HepG2 (cell line): ENCODE data around the gene SPATA25. TPM values are rescaled to one million over a fixed set of nuclear protein-coding genes. Genes with fewer than 3 reads are reported as not detected.

Experiments
- GLI4 ChIP-seq: sonication (generic); formaldehyde crosslinking; IDR thresholded peaks from 2 replicates; pipeline ENCODE4 v1.5.1; 2020; ENCODE audit warnings: missing genetic modification reagents, mild to moderate bottlenecking, moderate library complexity, borderline replicate concordance
- KDM3A ChIP-seq: IDR thresholded peaks from 2 replicates; pipeline ENCODE4 v1.6.1; 2018; ENCODE audit warnings: low read depth, missing compliant biosample characterization
- MYC ChIP-seq: sonication (generic); formaldehyde crosslinking; IDR thresholded peaks from 2 replicates; pipeline ENCODE4 v1.9.0; 2021; ENCODE audit warnings: missing genetic modification reagents, borderline replicate concordance
- NCOA5 ChIP-seq: sonication (generic); formaldehyde crosslinking; IDR thresholded peaks from 2 replicates; pipeline ENCODE4 v1.4.0; 2020; ENCODE audit warnings: missing genetic modification reagents
- PCBP1 ChIP-seq: fragments of 200-400 bp; formaldehyde crosslinking; IDR thresholded peaks from 2 replicates; pipeline ENCODE4 v1.6.1; 2017; ENCODE audit warnings: mild to moderate bottlenecking, low read depth, low read length, borderline replicate concordance
- ZFY ChIP-seq: sonication (generic); formaldehyde crosslinking; IDR thresholded peaks from 2 replicates; pipeline ENCODE4 v1.4.0; 2020; ENCODE audit warnings: missing genetic modification reagents
- ZKSCAN1 ChIP-seq: fragments of 150-350 bp; IDR thresholded peaks from 2 replicates; pipeline ENCODE4 v1.6.1; 2014; ENCODE audit warnings: low read length
- ZMAT3 ChIP-seq: sonication (generic); formaldehyde crosslinking; conservative IDR thresholded peaks from 2 replicates; pipeline ENCODE4 v1.7.0; 2021; ENCODE audit warnings: missing genetic modification reagents
- ZNF431 ChIP-seq: sonication (generic); formaldehyde crosslinking; IDR thresholded peaks from 2 replicates; pipeline ENCODE4 v1.9.0; 2022; ENCODE audit warnings: missing genetic modification reagents, low read depth, mild to moderate bottlenecking, borderline replicate concordance
- ZNF543 ChIP-seq: sonication (generic); formaldehyde crosslinking; IDR thresholded peaks from 2 replicates; pipeline ENCODE4 v1.4.0; 2020; ENCODE audit warnings: mild to moderate bottlenecking, missing genetic modification reagents
- ZNF547 ChIP-seq: sonication (generic); formaldehyde crosslinking; IDR thresholded peaks from 2 replicates; pipeline ENCODE4 v1.5.1; 2020; ENCODE audit warnings: mild to moderate bottlenecking, missing genetic modification reagents
- ZNF629 ChIP-seq: sonication (generic); formaldehyde crosslinking; conservative IDR thresholded peaks from 2 replicates; pipeline ENCODE4 v1.5.0; 2020; ENCODE audit warnings: missing genetic modification reagents
- ZNF737 ChIP-seq: sonication (generic); formaldehyde crosslinking; IDR thresholded peaks from 2 replicates; pipeline ENCODE4 v1.5.0; 2020; ENCODE audit warnings: missing genetic modification reagents, mild to moderate bottlenecking, borderline replicate concordance
- ZNF740 ChIP-seq: sonication (generic); formaldehyde crosslinking; IDR thresholded peaks from 2 replicates; pipeline ENCODE4 v1.4.0; 2020; ENCODE audit warnings: missing genetic modification reagents
- ZNF777 ChIP-seq: sonication (generic); formaldehyde crosslinking; IDR thresholded peaks from 2 replicates; pipeline ENCODE4 v1.4.0; 2020; ENCODE audit warnings: missing genetic modification reagents
- polyA plus RNA-seq, 8 experiments: library from polyadenylated mRNA; depleted of rRNA in 3 of 8; stranded (reverse) in 7 of 8; unstranded in 1 of 8; fragments of >200 nt; fragmentation: Illumina TruSeq in 4 of 8; extraction: Trizol in 4 of 8; gene quantifications; 2 replicates each; pipeline versions ENCODE4 v1.2.1 to v1.2.3, GENCODE V29; 2011 to 2016; ENCODE audit warnings: low read depth in 4 of 8, missing spikeins in 1 of 8, mixed read lengths in 1 of 8; ENCODE audit not compliant: insufficient read depth in 1 of 8
- total RNA-seq, 5 experiments: library from RNA; depleted of rRNA; stranded (reverse); fragments of >200 nt; fragmentation: Illumina TruSeq; extraction: Trizol; gene quantifications; 2 replicates each; pipeline ENCODE4 v1.2.3, GENCODE V29; 2016; ENCODE audit warnings: low read depth in 1 of 5
- TF ChIP-seq, protein P1 (sequence below), 2 experiments: sonication (generic) in 1 of 2; formaldehyde crosslinking in 1 of 2; IDR thresholded peaks; 2 replicates each; pipeline versions ENCODE4 v1.4.0 to v1.6.1; 2016 to 2020; ENCODE audit warnings: borderline replicate concordance in 1 of 2, low read depth in 1 of 2, mild to moderate bottlenecking in 1 of 2, missing genetic modification reagents in 1 of 2
- TF ChIP-seq, protein P2 (sequence below): sonication (generic); formaldehyde crosslinking; IDR thresholded peaks from 2 replicates; pipeline ENCODE4 v1.8.0; 2022; ENCODE audit warnings: low read depth, missing genetic modification reagents
- TF ChIP-seq, protein P3 (sequence below): IDR thresholded peaks from 2 replicates; pipeline ENCODE4 v1.4.0; 2020; ENCODE audit warnings: mild to moderate bottlenecking, missing genetic modification reagents

Gene SPATA25
- total and polyA plus RNA-seq, 2 of the 13 experiments (the other 11 are each of a cell fraction or from before 2014, with no cell fraction given): 4.8 to 7.6 TPM

DNA sequence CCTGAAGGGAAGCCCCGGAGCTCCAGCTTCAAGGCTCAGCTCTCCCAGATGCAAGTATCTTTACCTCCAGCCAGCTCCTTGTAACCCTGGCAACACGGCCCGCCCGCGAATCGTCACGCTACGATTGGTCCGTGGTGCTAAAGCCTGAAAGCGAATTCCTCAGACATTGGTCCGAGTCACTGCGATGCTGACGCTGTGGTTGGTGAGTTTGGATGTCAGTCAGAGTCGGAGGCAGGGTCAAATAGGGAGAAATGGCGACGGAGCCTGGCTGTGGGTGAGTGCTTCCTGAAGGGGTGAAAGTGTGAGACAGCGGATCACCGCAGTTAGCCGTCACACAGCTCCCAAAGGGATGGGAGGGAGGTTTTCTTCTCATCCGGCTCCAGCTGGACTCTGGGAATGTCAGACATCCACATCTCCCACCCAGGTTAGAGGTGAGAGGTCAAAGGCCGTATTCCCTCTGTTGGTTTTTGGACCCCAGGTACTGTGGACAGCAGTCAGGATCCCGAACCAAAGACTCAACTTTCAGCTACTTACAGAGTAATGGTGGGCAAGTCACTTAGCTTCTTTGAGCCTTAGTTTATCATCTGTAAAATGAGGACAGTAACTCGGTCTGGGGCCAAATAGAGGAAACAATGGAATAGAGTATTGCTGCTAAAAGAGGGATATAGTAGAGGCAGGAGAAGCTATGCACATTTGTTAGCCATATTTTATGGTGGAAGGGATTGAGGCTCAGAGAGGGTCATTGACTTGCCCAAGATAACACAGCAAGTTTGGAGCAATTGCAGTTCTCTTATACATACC is 6.2 kb downstream of the SPATA25 start, which contains the start of gene ZSWIM1 (continued):
- TF ChIP-seq ZNF777 (CRISPR knock-in tag) (no peak), NCOA5 (CRISPR knock-in tag) (no peak), ZNF737 (CRISPR knock-in tag) (0 out of 2 replicates have a peak, but pooled peaks have one; percentile 20), ZNF543 (CRISPR knock-in tag) (0 out of 2 replicates have a peak, but pooled peaks have one; percentile 40), MYC (peak; percentile 48; the same call in 1 of the 2 replicates), ZNF547 (no peak), KDM3A (CRISPR knock-in tag) (0 out of 2 replicates have a peak, but pooled peaks have one; percentile 24), PCBP1 (no peak), ZFY (CRISPR knock-in tag) (peak; percentile 82), ZNF431 (CRISPR knock-in tag) (no peak), ZNF629 (CRISPR knock-in tag) (no peak), GLI4 (CRISPR knock-in tag) (peak; percentile 91), ZMAT3 (CRISPR knock-in tag) (peak; percentile 75; the same call in 1 of the 2 replicates), ZKSCAN1 (no peak), ZNF740 (CRISPR knock-in tag) (no peak)
- TF ChIP-seq, protein P1, sequence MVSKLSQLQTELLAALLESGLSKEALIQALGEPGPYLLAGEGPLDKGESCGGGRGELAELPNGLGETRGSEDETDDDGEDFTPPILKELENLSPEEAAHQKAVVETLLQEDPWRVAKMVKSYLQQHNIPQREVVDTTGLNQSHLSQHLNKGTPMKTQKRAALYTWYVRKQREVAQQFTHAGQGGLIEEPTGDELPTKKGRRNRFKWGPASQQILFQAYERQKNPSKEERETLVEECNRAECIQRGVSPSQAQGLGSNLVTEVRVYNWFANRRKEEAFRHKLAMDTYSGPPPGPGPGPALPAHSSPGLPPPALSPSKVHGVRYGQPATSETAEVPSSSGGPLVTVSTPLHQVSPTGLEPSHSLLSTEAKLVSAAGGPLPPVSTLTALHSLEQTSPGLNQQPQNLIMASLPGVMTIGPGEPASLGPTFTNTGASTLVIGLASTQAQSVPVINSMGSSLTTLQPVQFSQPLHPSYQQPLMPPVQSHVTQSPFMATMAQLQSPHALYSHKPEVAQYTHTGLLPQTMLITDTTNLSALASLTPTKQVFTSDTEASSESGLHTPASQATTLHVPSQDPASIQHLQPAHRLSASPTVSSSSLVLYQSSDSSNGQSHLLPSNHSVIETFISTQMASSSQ (IDR thresholded peaks at IDR 0.05; ENCODE audit: low read depth): no peak
- TF ChIP-seq, protein P1 (CRISPR knock-in tag; IDR thresholded peaks at IDR 0.05; ENCODE audit: borderline replicate concordance): peak; percentile 51
- TF ChIP-seq, protein P2, sequence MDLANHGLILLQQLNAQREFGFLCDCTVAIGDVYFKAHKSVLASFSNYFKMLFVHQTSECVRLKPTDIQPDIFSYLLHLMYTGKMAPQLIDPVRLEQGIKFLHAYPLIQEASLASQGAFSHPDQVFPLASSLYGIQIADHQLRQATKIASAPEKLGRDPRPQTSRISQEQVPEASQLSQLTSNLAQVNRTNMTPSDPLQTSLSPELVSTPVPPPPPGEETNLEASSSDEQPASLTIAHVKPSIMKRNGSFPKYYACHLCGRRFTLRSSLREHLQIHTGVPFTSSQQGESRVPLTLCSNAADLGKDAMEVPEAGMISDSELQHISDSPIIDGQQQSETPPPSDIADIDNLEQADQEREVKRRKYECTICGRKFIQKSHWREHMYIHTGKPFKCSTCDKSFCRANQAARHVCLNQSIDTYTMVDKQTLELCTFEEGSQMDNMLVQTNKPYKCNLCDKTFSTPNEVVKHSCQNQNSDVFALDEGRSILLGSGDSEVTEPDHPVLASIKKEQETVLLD (CRISPR knock-in tag): no peak
- TF ChIP-seq, protein P3, sequence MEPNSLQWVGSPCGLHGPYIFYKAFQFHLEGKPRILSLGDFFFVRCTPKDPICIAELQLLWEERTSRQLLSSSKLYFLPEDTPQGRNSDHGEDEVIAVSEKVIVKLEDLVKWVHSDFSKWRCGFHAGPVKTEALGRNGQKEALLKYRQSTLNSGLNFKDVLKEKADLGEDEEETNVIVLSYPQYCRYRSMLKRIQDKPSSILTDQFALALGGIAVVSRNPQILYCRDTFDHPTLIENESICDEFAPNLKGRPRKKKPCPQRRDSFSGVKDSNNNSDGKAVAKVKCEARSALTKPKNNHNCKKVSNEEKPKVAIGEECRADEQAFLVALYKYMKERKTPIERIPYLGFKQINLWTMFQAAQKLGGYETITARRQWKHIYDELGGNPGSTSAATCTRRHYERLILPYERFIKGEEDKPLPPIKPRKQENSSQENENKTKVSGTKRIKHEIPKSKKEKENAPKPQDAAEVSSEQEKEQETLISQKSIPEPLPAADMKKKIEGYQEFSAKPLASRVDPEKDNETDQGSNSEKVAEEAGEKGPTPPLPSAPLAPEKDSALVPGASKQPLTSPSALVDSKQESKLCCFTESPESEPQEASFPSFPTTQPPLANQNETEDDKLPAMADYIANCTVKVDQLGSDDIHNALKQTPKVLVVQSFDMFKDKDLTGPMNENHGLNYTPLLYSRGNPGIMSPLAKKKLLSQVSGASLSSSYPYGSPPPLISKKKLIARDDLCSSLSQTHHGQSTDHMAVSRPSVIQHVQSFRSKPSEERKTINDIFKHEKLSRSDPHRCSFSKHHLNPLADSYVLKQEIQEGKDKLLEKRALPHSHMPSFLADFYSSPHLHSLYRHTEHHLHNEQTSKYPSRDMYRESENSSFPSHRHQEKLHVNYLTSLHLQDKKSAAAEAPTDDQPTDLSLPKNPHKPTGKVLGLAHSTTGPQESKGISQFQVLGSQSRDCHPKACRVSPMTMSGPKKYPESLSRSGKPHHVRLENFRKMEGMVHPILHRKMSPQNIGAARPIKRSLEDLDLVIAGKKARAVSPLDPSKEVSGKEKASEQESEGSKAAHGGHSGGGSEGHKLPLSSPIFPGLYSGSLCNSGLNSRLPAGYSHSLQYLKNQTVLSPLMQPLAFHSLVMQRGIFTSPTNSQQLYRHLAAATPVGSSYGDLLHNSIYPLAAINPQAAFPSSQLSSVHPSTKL (CRISPR knock-in tag): peak; percentile 61
